Keratinocyte (primary cell): ENCODE measurements around the gene AKNA. TPM values are rescaled to one million over a fixed set of nuclear protein-coding genes. Genes with fewer than 3 reads are reported as not detected.

ENCODE experiments used
- DNase-seq: peaks from one replicate; pipeline ENCODE4 v3.0.0-alpha.2; 2011; ENCODE audit warnings: low read depth, missing footprints, low spot score
- FAIRE-seq: peaks from 2 replicates; lab custom pipeline; 2011; peaks lifted over from hg19 to GRCh38; lab: Jason Lieb, UNC
- H2AFZ ChIP-seq: 2 replicates; pipeline ENCODE4 v1.6.0; 2012; ENCODE audit warnings: low read length, control low read depth, inconsistent platforms; ENCODE audit not compliant: control insufficient read depth
- H3K27ac ChIP-seq: 2 replicates; pipeline ENCODE4 v1.5.1; 2011; ENCODE audit warnings: low read length; ENCODE audit not compliant: control insufficient read depth, insufficient read depth
- H3K27me3 ChIP-seq: 3 replicates; pipeline ENCODE4 v1.6.0; 2011; ENCODE audit warnings: low read length; ENCODE audit not compliant: control insufficient read depth, insufficient read depth; ENCODE audit errors: extremely low read depth
- H3K36me3 ChIP-seq, 2 experiments: 2 replicates in 1 of 2; 3 replicates in 1 of 2; pipeline ENCODE4 v1.5.1; 2011; ENCODE audit warnings: low read length in 2 of 2, mild to moderate bottlenecking in 1 of 2; ENCODE audit not compliant: control insufficient read depth in 2 of 2, insufficient read depth in 2 of 2; ENCODE audit errors: extremely low read depth in 1 of 2
- H3K4me1 ChIP-seq: 3 replicates; pipeline ENCODE4 v1.5.1; 2011; ENCODE audit warnings: low read length; ENCODE audit not compliant: control insufficient read depth, insufficient read depth; ENCODE audit errors: extremely low read depth
- H3K4me2 ChIP-seq: 3 replicates; pipeline ENCODE4 v1.6.0; 2011; ENCODE audit warnings: low read depth, low read length; ENCODE audit not compliant: control insufficient read depth, insufficient read depth; ENCODE audit errors: extremely low read depth
- H3K4me3 ChIP-seq, 3 experiments: fragments of 200-600 bp in 1 of 3; sonication (generic) in 1 of 3; 2 replicates in 2 of 3; 3 replicates in 1 of 3; pipeline ENCODE4 v1.5.1; 2011 to 2016; ENCODE audit warnings: low read length in 3 of 3, mild to moderate bottlenecking in 3 of 3, control low read depth in 2 of 3, inconsistent platforms in 1 of 3, low read depth in 1 of 3, mixed read lengths in 1 of 3, mixed run types in 1 of 3, moderate library complexity in 1 of 3; ENCODE audit not compliant: control insufficient read depth in 2 of 3, insufficient read depth in 2 of 3; ENCODE audit errors: extremely low read depth in 1 of 3
- H3K79me2 ChIP-seq: 2 replicates; pipeline ENCODE4 v1.6.0; 2012; ENCODE audit warnings: low read length; ENCODE audit not compliant: control insufficient read depth, insufficient read depth
- H3K9ac ChIP-seq: 3 replicates; pipeline ENCODE4 v1.6.0; 2011; ENCODE audit warnings: low read length; ENCODE audit not compliant: control insufficient read depth, insufficient read depth; ENCODE audit errors: extremely low read depth
- H3K9me1 ChIP-seq: 3 replicates; pipeline ENCODE4 v1.6.0; 2011; ENCODE audit warnings: low read length; ENCODE audit not compliant: control insufficient read depth, insufficient read depth; ENCODE audit errors: extremely low read depth
- H3K9me3 ChIP-seq: 2 replicates; pipeline ENCODE4 v1.5.1; 2012; ENCODE audit warnings: low read depth, low read length; ENCODE audit not compliant: control insufficient read depth
- H4K20me1 ChIP-seq: 3 replicates; pipeline ENCODE4 v1.6.0; 2011; ENCODE audit warnings: low read length; ENCODE audit not compliant: control insufficient read depth, insufficient read depth; ENCODE audit errors: extremely low read depth
- EZH2 ChIP-seq: IDR thresholded peaks from one replicate; pipeline ENCODE4 v1.6.1; 2012; ENCODE audit warnings: inconsistent platforms, mild to moderate bottlenecking, low read length, moderate library complexity
- dilution Hi-C: fragments of 300-500 bp; cut with MboI; formaldehyde crosslinking; loops from one replicate; pipeline ENCODE4 v1.7.0; 2020; ENCODE audit warnings: low sequenced_read_pairs; ENCODE audit not compliant: extremely low pct_ligation_motif_present
- polyA plus RNA-seq, 5 experiments: library from polyadenylated mRNA; depleted of rRNA in 3 of 5; stranded (reverse) in 3 of 5; stranded (forward) in 1 of 5; unstranded in 1 of 5; fragments of >200 nt; gene quantifications; 1 replicate in 1 of 5; 2 replicates in 3 of 5; 3 replicates in 1 of 5; pipeline versions ENCODE4 v1.2.1 to v1.2.3, GENCODE V29; 2011 to 2012; ENCODE audit warnings: missing spikeins in 2 of 5, low read depth in 1 of 5, low replicate concordance in 1 of 5
- TF ChIP-seq, protein P1 (sequence below), 3 experiments: IDR thresholded peaks in 1 of 3; conservative IDR thresholded peaks in 1 of 3; optimal IDR thresholded peaks in 1 of 3; 2 replicates in 2 of 3; 3 replicates in 1 of 3; pipeline versions ENCODE3 to v1.5.1; 2011; ENCODE audit warnings: low read length in 3 of 3, mild to moderate bottlenecking in 3 of 3, moderate library complexity in 2 of 3, control low read depth in 1 of 3, inconsistent platforms in 1 of 3; ENCODE audit not compliant: insufficient read depth in 2 of 3; ENCODE audit errors: extremely low read depth in 1 of 3

AKNA gene
- polyA plus RNA-seq, 1 donor (not counting 4 experiments of a cell fraction or from before 2014, with no cell fraction given), result 0.79 TPM

DNA sequence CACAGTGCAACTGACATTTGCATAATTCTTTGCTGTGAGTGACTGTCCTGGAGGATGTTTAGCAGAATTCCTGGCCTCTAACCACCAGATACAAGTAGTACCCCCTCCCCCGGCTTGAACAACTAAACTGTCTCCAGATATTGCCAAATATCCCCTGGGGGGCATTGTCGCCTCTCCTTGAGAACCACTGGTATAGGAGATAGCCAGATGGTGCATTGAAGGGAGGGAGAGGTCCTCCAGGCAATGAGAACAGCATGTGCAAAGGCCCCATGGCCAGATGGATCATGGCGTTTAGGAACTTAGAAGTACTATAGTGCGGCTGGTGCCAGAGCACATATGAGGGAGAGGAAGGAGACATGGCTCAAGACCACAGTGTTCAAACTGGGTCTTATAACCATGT is 83.8 kb downstream of the AKNA start:
- Histone ChIP-seq H3K4me2 (no peak overlapping the region), H3K79me2 (no peaks in the 10 kb centered on the region), H3K4me1 (no peaks in the 10 kb centered on the region), H3K4me3 (no peak overlapping the region), H4K20me1 (no peaks in the 10 kb centered on the region), H3K9me3 (no peaks in the 10 kb centered on the region), H3K9me1 (no peaks in the 10 kb centered on the region), H2AFZ (no peak overlapping the region), H3K27ac (no peak overlapping the region), H3K9ac (no peak overlapping the region), H3K36me3 (peaks cover 33 to 45% of the 10 kb centered on the region in 2 experiments), H3K27me3 (no peaks in the 10 kb centered on the region)
- no peak for FAIRE-seq
- dilution Hi-C loops, result no loop called here
- no peak for TF ChIP-seq EZH2
- TF ChIP-seq, protein P1, sequence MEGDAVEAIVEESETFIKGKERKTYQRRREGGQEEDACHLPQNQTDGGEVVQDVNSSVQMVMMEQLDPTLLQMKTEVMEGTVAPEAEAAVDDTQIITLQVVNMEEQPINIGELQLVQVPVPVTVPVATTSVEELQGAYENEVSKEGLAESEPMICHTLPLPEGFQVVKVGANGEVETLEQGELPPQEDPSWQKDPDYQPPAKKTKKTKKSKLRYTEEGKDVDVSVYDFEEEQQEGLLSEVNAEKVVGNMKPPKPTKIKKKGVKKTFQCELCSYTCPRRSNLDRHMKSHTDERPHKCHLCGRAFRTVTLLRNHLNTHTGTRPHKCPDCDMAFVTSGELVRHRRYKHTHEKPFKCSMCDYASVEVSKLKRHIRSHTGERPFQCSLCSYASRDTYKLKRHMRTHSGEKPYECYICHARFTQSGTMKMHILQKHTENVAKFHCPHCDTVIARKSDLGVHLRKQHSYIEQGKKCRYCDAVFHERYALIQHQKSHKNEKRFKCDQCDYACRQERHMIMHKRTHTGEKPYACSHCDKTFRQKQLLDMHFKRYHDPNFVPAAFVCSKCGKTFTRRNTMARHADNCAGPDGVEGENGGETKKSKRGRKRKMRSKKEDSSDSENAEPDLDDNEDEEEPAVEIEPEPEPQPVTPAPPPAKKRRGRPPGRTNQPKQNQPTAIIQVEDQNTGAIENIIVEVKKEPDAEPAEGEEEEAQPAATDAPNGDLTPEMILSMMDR (optimal IDR thresholded peaks at IDR 0.05 in 1 of 3, IDR thresholded peaks at IDR 0.05 in 1 of 3, conservative IDR thresholded peaks at IDR 0.05 in 1 of 3; ENCODE audit: extremely low read depth in 1 of 3, insufficient read depth in 2 of 3, low read length in 3 of 3), result no peak
- DNase-seq, result no peak

DNA sequence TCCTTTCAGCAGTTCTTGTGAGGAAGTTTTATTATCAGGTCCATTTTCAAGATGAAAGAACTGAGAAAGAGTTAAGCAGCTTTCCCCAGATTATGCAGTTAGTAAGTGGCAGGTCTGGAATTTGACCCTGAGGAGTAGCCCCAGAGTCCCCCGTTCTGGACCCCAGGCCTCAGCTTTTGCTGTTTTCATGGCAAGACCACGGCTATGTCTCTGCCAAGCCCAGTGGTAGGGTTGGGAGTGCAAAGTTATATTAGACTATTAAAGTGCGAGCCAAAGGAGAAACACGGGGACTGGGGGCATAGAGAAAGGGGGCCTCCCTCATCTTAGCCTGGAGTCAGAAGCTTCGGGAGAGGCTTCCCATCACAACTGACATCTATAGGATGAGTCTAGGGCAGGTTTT is 84.2 kb downstream of the AKNA start:
- H3K4me2 ChIP-seq, result no peak overlapping the region
- no peak overlapping the region for H3K9ac ChIP-seq
- no peaks in the 10 kb centered on the region for H3K9me1 ChIP-seq
- DNase-seq, result no peak
- no peaks in the 10 kb centered on the region for H3K27me3 ChIP-seq
- H3K36me3 ChIP-seq, result peaks cover 29 to 45% of the 10 kb centered on the region in 2 experiments
- H3K79me2 ChIP-seq, result no peaks in the 10 kb centered on the region
- dilution Hi-C loops, result no loop called here
- no peak overlapping the region for H2AFZ ChIP-seq
- H4K20me1 ChIP-seq, result no peaks in the 10 kb centered on the region
- FAIRE-seq, result no peak
- no peaks in the 10 kb centered on the region for H3K9me3 ChIP-seq
- H3K27ac ChIP-seq, result no peak overlapping the region
- no peak for TF ChIP-seq EZH2
- TF ChIP-seq, protein P1 (optimal IDR thresholded peaks at IDR 0.05 in 1 of 3, IDR thresholded peaks at IDR 0.05 in 1 of 3, conservative IDR thresholded peaks at IDR 0.05 in 1 of 3; ENCODE audit: extremely low read depth in 1 of 3, insufficient read depth in 2 of 3, low read length in 3 of 3), result no peak
- H3K4me3 ChIP-seq, result no peak overlapping the region
- no peaks in the 10 kb centered on the region for H3K4me1 ChIP-seq
